SU-DHL-6 (cell line): ENCODE measurements around the gene SNRNP200.
A peak's percentile ranks its signal among the peaks of the same experiment; 100 is the strongest.

Source experiments
- H2AFZ ChIP-seq: fragments of 200-600 bp; sonication (generic); 2 replicates; pipeline ENCODE4 v1.6.1; 2014; ENCODE audit warnings: low read depth, mild to moderate bottlenecking, moderate library complexity, mixed read lengths, antibody characterized with exemption, low read length; ENCODE audit not compliant: severe bottlenecking
- H3F3A ChIP-seq: fragments of 200-600 bp; shearing (Covaris generic); 2 replicates; pipeline ENCODE4 v1.6.0; 2016; ENCODE audit warnings: antibody characterized with exemption, mild to moderate bottlenecking; ENCODE audit not compliant: insufficient read depth
- H3K27ac ChIP-seq: fragments of 200-600 bp; sonication (generic); 2 replicates; pipeline ENCODE4 v1.5.1; 2016; ENCODE audit warnings: low read depth, mild to moderate bottlenecking, low read length, moderate library complexity, mixed read lengths
- H3K27me3 ChIP-seq: fragments of 200-600 bp; sonication (generic), shearing (Covaris generic); 2 replicates; pipeline ENCODE4 v1.6.0; 2014; ENCODE audit warnings: mild to moderate bottlenecking, low read length
- H3K36me3 ChIP-seq: fragments of 200-600 bp; sonication (generic); 2 replicates; pipeline ENCODE4 v1.6.1; 2014; ENCODE audit warnings: mild to moderate bottlenecking, low read length, mixed read lengths
- H3K4me2 ChIP-seq: fragments of 300-600, 200-600 bp; shearing (Covaris generic), sonication (generic); 2 replicates; pipeline ENCODE4 v1.6.0; 2014; ENCODE audit warnings: low read length, low read depth, mild to moderate bottlenecking; ENCODE audit not compliant: poor library complexity, severe bottlenecking
- H3K4me3 ChIP-seq: fragments of 200-600 bp; sonication (generic); 2 replicates; pipeline ENCODE4 v1.5.1; 2014; ENCODE audit warnings: antibody characterized with exemption, low read length, mild to moderate bottlenecking, mixed read lengths; ENCODE audit not compliant: insufficient read depth, poor library complexity, severe bottlenecking
- H3K79me2 ChIP-seq: fragments of 200-600 bp; sonication (generic); 2 replicates; pipeline ENCODE4 v1.6.1; 2014; ENCODE audit warnings: mild to moderate bottlenecking, low read length, moderate library complexity; ENCODE audit not compliant: insufficient read depth
- H3K9ac ChIP-seq: fragments of 200-600 bp; sonication (generic); 2 replicates; pipeline ENCODE4 v1.7.0; 2014; ENCODE audit warnings: mild to moderate bottlenecking, low read length
- H3K9me2 ChIP-seq: fragments of 200-600 bp; sonication (generic); replicated peaks from 2 replicates; pipeline ENCODE4 v1.6.1; 2014; ENCODE audit warnings: low read length; ENCODE audit not compliant: insufficient read depth
- H3K9me3 ChIP-seq: fragments of 200-600 bp; sonication (generic); 2 replicates; pipeline ENCODE4 v1.6.1; 2014; ENCODE audit warnings: low read length, mixed read lengths; ENCODE audit not compliant: insufficient read depth
- H4K20me1 ChIP-seq: fragments of 200-600 bp; sonication (generic); 2 replicates; pipeline ENCODE4 v1.6.1; 2014; ENCODE audit warnings: low read depth, mild to moderate bottlenecking, antibody characterized with exemption, low read length, moderate library complexity, mixed read lengths
- EZH2phosphoT487 ChIP-seq: fragments of 200-600 bp; sonication (generic), shearing (Covaris generic); conservative IDR thresholded peaks from 2 replicates; pipeline ENCODE4 v1.6.1; 2018; ENCODE audit warnings: mild to moderate bottlenecking, antibody characterized with exemption, low read length, moderate library complexity, mixed read lengths
- TF ChIP-seq, protein P1 (sequence below): fragments of 200-600 bp; sonication (generic); IDR thresholded peaks from one replicate; pipeline ENCODE4 v1.5.1; 2017; ENCODE audit warnings: antibody characterized with exemption, mild to moderate bottlenecking, low read length, moderate library complexity; ENCODE audit not compliant: insufficient read depth, poor library complexity, severe bottlenecking

The SNRNP200 gene

DNA sequence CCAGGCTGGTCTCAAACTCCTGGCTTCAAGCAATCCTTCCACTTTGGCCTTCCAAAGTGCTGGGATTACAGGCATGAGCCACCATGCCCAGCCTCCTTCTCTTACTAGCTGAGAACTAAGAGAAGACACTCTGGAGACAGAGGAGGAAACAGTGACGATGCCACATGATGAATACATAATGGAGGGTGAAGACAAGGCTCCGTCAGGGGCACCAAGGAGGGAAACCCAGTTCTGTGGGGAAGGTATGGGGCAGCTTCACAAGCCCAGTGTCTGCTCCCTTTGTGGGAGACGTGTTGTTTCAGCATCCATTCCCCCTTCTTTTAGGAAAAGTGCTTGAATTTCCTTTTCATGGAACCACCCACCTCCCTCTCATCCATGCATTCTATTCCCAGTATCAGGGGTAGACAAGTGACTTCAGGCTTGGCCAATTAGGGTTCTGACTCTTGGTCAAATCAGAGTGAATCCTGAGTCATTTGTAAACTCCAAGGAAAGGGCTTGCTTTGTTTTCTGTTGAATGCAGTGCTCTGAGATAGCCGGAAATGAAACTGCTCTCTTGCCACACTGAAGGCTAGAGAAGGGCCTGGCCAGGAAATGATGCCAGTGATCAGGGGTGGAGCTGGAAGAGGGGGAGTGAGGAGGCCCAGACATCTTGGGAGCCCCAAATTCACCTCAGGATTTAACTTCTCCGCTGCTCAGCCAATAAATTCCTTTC is 63.3 kb downstream of the SNRNP200 start:
- H3K79me2 ChIP-seq = no peaks in the 10 kb centered on the region
- H3K9me2 ChIP-seq = no peaks in the 10 kb centered on the region
- no peaks in the 10 kb centered on the region for H3F3A ChIP-seq
- peak overlapping the region; percentile 35; the same call in 1 of the 2 replicates for H3K9ac ChIP-seq
- no peak overlapping the region for H3K4me3 ChIP-seq
- no peaks in the 10 kb centered on the region for H3K36me3 ChIP-seq
- H3K27ac ChIP-seq = peak overlapping the region; percentile 52
- H3K4me2 ChIP-seq = peak overlapping the region; percentile 48
- H2AFZ ChIP-seq = peak overlapping the region; percentile 34
- no peaks in the 10 kb centered on the region for H3K27me3 ChIP-seq
- TF ChIP-seq, protein P1, sequence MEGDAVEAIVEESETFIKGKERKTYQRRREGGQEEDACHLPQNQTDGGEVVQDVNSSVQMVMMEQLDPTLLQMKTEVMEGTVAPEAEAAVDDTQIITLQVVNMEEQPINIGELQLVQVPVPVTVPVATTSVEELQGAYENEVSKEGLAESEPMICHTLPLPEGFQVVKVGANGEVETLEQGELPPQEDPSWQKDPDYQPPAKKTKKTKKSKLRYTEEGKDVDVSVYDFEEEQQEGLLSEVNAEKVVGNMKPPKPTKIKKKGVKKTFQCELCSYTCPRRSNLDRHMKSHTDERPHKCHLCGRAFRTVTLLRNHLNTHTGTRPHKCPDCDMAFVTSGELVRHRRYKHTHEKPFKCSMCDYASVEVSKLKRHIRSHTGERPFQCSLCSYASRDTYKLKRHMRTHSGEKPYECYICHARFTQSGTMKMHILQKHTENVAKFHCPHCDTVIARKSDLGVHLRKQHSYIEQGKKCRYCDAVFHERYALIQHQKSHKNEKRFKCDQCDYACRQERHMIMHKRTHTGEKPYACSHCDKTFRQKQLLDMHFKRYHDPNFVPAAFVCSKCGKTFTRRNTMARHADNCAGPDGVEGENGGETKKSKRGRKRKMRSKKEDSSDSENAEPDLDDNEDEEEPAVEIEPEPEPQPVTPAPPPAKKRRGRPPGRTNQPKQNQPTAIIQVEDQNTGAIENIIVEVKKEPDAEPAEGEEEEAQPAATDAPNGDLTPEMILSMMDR = no peak
- no peak for TF ChIP-seq EZH2phosphoT487
- no peaks in the 10 kb centered on the region for H4K20me1 ChIP-seq
- H3K9me3 ChIP-seq = no peaks in the 10 kb centered on the region

DNA sequence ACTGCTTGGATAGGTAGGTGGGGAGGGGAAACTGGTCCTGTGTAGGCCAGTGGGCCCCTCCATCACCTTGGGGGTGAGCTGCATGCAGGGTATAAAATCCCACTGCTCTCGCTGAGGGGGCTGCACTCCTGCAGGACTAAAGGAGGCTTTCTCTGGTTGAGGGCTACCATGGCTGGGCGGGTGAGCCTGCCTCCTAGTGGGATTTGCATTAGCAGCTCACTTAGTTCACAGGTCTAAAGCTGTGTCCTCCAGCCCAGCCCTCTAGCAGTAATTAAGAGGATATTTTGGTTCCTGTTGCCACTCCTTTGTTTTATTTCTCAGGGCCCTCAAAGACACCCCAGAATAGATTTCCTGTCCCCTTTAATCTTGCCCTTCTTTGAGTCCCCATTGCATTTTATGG is 64.1 kb downstream of the SNRNP200 start:
- 0 out of 2 replicates have a peak overlapping the region, but pooled peaks have one; percentile 35 for H3K9ac ChIP-seq
- no peak overlapping the region for H3K4me3 ChIP-seq
- no peaks in the 10 kb centered on the region for H4K20me1 ChIP-seq
- no peaks in the 10 kb centered on the region for H3F3A ChIP-seq
- no peaks in the 10 kb centered on the region for H3K27me3 ChIP-seq
- H3K27ac ChIP-seq = peak overlapping the region; percentile 52
- H3K36me3 ChIP-seq = no peaks in the 10 kb centered on the region
- H3K9me3 ChIP-seq = no peaks in the 10 kb centered on the region
- H2AFZ ChIP-seq = no peak overlapping the region
- no peaks in the 10 kb centered on the region for H3K9me2 ChIP-seq
- no peak for TF ChIP-seq EZH2phosphoT487
- TF ChIP-seq, protein P1 = no peak
- H3K79me2 ChIP-seq = no peaks in the 10 kb centered on the region
- H3K4me2 ChIP-seq = peak overlapping the region; percentile 48

DNA sequence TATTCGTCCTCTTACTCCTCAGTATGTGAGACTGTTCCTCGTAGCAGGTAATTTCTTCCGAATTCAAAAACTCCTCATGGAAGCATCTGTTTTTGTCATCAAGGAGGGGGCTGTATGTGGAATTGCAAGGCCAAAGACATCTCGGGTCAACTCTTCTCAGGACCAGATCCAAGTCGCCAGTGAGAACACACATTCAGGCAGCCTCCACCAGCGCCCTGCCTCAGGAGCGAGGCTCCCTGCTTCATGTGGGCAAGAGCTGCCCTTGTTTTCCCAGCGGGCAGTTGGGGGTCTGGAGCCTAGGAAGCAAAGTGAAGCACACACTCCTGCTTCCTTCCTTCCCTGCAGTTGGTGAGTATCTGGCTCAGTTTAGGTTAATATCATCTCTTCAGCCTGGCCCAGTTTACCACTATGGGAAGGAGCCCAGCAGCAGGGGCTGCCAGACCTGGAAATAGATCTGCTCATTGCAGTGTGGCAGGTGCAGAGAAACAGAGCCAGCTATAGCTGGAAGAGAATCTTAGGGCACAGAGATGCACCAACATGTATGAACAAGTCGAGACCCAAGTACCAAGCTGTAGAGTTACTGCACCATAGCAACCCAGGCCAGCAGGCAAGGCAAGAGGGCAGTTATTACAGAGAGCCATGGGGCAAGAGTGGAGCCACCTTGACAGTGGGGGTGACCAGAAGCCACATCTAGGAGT is 64.9 kb downstream of the SNRNP200 start:
- Histone ChIP-seq H3K79me2 (no peaks in the 10 kb centered on the region), H3K4me2 (no peak overlapping the region), H3K9ac (no peak overlapping the region), H2AFZ (no peak overlapping the region), H4K20me1 (no peaks in the 10 kb centered on the region), H3K9me2 (no peaks in the 10 kb centered on the region), H3K9me3 (no peaks in the 10 kb centered on the region), H3K4me3 (no peak overlapping the region), H3K27ac (no peak overlapping the region), H3F3A (no peaks in the 10 kb centered on the region), H3K36me3 (no peaks in the 10 kb centered on the region), H3K27me3 (no peaks in the 10 kb centered on the region)
- TF ChIP-seq, protein P1 = no peak
- TF ChIP-seq EZH2phosphoT487 = no peak
